Fibroblast of pulmonary artery (primary cell): ENCODE measurements around the gene SAMM50.

Experiments used
- DNase-seq: peaks from one replicate; pipeline ENCODE4 v3.0.0-alpha.2; 2010; ENCODE audit warnings: low read depth
- H3K4me3 ChIP-seq: replicated peaks from 2 replicates; pipeline ENCODE4 v1.5.1; 2011; ENCODE audit warnings: low read depth, mild to moderate bottlenecking, control low read depth, low read length, moderate library complexity
- CTCF ChIP-seq: IDR thresholded peaks from 2 replicates; pipeline ENCODE4 v1.5.1; 2011; ENCODE audit warnings: mild to moderate bottlenecking, control low read depth, low read length, inconsistent platforms; ENCODE audit errors: missing control alignments

Gene SAMM50

GRCh38 chr22:44019846-44020245 lies 64.6 kb downstream of the SAMM50 start:
- no peak overlapping the region for H3K4me3 ChIP-seq
- DNase-seq: no peak
- TF ChIP-seq CTCF: no peak

- DNase-seq: no peak
- TF ChIP-seq CTCF: no peak
- H3K4me3 ChIP-seq: no peak overlapping the region
These were observed 65.7 kb downstream of the SAMM50 start for GRCh38 chr22:44020981-44021380.

GRCh38 chr22:44023404-44024287 lies 68.4 kb downstream of the SAMM50 start:
- no peak for TF ChIP-seq CTCF
- DNase-seq: no peak

GRCh38 chr22:44024288-44024921 lies 69.2 kb downstream of the SAMM50 start, which contains the start of gene PARVB:
PARVB (plus strand) TSS chr22:44024302; CDS start chr22:44024340, 38 bp downstream.
- no peak for TF ChIP-seq CTCF
- DNase-seq: no peak
- peak within 1 kb of the TSS; percentile 63 for H3K4me3 ChIP-seq

More at GRCh38 chr22:44023404-44024287, 68.4 kb downstream of the SAMM50 start:
- peak overlapping the region; percentile 63 for H3K4me3 ChIP-seq

- H3K4me3 ChIP-seq: peak overlapping the region; percentile 54
- DNase-seq: no peak
- no peak for TF ChIP-seq CTCF
These were observed 70.2 kb downstream of the SAMM50 start for GRCh38 chr22:44025171-44026065.

GRCh38 chr22:44026066-44026629 lies 70.9 kb downstream of the SAMM50 start:
- no peak for DNase-seq
- H3K4me3 ChIP-seq: no peak overlapping the region
- TF ChIP-seq CTCF: no peak
